SHP77 (cell line): ENCODE measurements around the gene SELPLG.
"Not testable (repeated sequence)": the region's sequence is repeated elsewhere in the genome, so short reads cannot be mapped to it uniquely, and the experiment has no call there.

ENCODE experiments used
- DNase-seq, 2 experiments: peaks; one replicate each; lab custom pipeline; 2025; lab: John Stamatoyannopoulos, UW

Gene SELPLG

DNA sequence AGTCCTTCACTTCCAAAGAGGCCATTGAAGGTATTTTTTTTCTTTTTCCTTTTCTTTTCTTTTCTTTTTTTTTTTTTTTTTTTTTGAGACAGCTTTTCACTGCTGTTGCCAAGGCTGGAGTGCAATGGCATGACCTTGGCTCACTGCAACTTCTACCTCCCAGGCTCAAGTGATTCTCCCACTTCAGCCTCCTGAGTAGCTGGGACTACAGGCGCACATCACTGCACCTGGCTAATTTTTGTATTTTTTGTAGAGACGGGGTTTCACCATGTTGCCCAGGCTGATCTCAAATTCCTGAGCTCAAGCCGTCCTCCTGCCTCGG is 14.8 kb downstream of the SELPLG start:
- not testable (repeated sequence) for DNase-seq

DNA sequence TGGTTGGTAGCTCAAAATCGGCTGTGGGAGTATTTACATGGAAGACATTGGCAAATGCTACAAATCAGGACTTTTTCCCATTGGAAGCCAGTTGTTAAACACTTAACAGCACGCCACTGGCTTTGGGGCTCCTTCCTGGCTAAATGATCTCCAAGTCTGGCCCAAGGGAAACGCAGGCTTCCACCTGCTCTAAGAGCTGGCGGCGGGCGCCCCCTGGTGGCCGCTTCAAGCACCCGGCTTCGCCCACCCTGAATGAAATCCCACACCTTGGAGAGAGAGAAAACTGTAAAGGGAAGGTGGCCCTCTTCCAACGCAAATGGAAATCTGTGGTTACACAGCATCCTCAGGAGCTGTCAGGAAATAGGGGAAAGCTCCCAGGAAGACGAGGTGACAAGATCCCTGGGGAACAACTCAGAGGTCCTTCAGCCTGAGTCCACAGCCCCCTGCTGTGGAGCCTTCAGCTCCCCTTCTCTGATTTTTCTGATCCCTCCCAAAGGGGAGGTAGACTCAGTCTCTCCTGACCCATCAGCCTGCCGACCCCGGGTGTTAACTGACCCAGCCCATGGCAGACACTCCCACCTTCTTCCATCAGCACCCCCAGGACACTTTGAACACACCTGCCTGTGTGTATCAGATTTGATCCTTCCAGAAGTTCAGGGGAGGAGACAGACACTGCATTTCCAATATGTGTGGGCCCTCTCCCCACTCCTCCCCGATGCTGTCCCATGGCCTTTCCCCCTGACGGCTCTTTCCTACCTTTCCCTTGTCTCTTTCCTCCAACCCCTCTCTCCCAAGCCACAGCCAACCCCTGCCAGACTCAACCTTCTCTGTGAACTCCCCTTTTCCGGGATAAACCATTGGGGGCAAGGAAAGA is 15.4 kb downstream of the SELPLG start:
- DNase-seq = peak; percentile 73 to 79

DNA sequence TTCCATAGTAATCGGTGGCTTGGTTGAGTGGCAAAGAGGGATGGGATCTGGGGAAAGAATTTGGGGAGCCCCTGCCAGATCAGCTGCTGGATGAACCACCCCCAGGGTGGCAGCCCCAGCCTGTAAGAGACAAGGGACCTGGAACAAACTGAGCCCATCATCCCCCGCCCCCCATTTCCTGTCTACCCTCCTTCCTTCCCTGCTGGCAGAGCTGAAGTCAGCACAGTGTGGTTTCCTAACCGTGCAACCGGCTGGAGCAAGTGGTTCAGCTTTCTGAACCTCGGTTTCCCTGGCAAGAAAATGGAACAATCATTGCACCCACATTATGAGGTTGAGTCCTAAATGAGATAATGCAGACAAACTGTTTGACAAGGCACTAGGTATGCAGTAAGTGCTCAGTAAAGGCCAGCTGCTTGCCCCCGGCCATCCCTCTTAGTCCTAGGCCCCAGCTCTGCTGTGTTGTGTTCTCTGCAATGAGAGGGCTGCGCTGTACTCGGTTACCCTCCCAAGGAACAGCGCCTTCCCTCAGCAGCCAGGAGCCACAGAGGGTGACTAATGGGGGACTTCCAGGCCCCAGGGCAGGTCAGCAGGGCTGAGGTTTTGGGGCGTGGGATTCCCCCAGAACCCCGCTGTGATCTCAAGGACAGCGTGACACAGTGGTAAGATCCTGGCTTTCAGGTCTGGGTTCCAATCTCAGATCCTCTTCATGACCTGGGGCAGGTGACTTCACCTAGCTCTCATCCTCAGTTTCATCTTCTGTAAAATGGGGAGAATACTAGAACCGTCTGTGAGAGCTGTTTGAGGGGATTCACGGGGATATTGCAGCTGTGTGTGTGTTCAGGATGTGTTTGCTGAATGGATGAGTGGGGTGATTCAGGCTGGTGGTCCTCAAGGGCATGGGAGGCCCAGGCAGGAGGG is 16.5 kb downstream of the SELPLG start:
- no peak for DNase-seq

DNA sequence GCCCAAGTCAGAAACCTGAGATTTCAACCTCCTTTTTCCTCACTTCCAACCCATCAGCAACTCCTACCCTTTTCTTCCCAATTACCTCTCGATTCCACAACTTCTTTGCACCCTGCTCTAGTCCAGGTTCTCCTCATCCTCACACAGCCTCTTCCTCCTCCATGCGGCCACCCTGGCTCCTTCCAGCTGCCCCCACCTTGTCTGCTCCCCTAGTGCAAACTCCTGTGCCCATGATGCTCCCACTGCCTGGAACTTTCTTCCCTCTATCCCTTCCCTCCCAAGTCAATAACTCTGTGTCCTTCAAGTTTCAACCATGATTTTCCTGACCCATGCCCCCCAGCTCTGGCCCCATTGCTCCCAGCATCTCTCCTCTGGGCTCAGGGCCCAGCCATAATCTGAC is 17.3 kb downstream of the SELPLG start:
- no peak for DNase-seq

DNA sequence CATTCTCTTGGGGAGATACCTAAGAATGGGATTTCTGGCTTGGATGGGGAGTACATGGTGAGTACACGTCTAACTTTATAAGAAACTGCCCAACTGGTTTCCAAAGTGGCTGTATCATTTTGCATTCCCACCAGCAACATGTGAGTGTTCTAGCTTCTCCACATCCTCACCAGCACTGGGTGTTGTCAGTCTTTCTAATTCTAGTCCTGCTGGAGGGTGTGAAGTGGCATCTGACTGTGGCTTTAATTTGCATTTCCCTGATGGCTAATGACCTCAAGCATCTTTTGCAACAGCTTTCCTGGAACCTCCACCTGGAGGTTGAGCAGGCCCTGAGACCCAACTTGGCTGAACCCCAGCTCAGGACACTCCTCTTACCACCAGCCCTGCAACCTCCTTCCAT is 17.8 kb downstream of the SELPLG start:
- no peak for DNase-seq

DNA sequence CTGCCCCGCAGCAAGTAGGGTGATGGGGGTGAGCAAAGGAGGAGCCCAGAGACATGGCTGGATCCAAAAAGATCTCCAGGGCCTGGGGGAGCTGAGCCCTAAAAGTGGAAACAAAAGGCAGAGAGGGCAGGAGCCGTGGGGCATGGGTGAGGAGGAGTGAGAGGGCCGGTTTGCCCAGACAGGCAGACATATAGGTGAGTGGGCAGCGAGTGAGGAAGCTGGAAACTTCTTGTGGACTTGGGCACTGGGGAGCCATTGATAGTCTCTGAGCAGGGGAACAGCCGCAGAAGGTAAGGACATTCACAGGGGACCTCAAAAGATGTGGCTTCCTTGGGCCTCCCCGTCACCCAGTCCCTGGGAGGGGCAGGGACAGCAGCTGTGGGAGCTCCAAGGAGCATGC is 19.1 kb downstream of the SELPLG start:
- DNase-seq = no peak

DNA sequence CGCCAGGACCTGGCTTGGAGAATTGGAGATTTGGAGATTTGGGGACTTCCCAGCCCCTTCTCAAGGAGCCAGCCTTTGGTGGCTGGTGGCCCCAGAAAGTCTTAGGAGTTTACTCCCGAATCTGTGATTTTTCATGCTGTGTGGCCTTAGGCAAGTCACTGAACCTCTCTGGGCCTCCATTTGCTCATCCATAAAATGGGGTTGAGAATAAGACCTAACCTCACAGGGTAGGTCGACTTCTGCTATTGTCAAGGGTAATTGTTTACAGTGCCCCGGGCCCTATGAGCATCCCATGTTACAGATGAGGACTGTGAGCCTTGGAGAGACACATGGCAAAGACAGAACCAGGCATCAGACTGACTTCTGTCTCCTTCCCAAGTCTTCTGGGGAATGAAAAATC is 19.7 kb downstream of the SELPLG start:
- DNase-seq = no peak

DNA sequence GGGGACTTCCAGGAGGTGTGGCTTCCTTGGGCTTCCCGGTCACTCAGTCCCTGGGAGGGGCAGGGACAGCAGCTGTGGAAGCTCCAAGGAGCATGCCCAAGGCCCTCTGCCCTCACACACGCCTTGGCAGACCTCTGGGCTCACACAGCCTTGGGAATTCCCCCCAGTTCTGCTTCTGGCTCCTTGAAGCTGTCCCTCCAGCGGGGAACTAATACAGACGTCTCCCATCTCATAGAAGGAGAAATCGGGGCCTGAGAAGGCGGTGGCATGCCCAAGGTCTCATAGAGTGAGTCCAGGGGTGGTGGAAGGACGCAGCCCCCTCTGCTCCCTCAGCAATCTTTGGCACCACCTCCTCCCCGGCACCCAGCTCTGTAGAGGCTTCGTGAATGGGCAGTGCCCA is 20.1 kb downstream of the SELPLG start:
- no peak for DNase-seq

DNA sequence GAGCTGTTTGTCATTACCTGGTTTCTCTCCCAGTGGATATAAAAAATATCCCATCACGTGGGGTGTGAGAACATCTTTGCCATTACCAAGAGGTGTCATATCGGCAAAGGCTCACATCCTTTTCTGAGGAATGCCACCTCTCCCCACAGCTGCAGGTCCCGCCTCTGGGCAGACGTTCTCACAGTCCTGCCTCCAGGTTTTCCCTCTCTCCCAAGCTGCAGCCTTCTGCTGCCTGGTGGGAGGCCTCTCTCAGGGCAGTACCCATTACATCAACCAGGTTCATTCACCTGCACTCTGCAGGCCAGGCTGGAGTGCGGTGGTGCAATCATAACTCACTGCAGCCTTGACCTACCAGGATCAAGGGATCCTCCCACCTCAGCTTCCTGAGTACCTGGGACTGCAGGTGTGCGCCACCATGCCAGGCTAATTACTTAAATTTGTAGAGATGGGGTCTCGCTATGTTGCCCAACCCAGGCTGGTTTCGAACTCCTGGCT is 20.9 kb downstream of the SELPLG start:
- peak; percentile 30 to 36 for DNase-seq

DNA sequence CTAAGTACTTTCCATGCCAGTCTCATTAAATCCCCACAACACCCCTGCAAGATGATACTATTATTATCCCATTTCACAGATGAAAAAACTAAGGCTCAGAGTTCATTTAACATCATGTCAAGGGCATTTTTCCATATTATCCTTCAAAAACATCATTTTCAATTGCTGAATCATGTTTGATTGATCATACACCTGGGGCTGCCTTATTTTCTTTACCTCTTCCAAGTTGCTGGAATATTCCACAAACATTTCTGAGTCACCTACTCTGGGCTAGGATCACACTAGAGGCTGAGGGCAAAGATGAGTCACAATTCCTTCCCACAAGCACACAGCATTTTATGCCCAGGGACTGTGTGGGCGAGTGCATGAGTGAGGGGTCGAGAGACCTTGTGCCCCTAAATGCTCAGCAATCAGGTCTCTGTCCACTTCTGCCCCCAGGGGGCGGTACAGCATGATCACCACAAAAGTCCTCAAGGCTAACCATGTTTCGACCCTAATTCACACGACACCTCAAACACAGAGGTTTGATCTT is 21.7 kb downstream of the SELPLG start:
- no peak for DNase-seq

DNA sequence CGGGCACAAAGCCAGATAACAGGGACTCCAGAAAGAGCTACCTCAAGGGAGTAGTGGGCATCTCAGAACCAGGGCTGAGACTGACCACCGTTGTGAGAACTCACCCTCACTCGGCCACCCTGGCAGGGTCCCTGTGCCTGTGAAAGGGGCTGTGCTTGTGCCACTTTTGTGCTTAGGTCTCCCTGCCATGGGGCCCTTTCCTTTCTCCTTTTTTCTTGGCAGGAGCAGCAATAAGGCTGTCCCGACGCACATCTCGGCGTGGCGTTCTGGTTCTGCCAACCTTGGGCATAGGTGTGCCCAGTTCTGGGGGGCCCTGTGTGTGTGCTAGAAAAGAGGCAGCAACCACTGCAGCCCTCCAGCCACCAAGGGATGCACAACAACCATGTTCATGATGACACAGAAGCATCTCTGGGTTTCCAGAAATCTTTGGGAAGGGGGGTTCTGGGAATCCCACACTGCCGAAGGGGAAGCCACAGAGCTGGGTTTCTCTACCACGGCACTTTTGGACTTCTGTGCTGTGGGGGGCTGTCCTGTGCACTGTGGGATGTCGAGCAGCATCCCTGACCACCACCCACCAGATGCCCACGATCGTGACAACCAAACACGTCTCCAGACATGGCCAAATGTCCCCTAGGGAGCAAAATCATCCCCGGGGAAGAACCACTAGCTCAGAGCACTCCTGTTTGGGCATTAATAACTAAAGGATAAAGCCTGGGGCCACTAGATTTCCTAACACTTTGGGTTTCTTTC is 22.7 kb downstream of the SELPLG start:
- DNase-seq = no peak

DNA sequence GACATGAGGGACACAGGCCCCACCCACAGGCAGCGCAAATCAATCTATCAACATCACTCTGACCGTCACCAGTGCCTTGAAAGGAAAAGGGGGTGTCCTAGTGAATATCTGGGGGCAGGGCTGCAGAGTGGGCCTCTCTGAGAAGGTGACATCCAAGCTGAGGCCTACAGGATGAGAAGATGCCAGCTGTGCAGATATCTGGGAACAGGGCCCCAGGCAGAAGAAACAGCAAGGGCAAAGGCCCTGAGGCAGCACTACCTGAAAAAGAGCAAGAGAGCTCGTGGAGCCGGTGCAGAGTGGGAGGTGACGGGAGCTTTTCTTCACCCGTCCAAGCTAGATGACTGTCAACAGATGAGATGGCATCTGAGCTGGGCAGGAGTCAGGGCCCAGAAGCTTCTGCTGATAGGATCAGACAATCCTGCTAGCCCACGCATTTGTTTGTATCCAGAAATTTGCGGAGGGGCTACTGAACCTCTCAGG is 23.3 kb downstream of the SELPLG start:
- no peak for DNase-seq

DNA sequence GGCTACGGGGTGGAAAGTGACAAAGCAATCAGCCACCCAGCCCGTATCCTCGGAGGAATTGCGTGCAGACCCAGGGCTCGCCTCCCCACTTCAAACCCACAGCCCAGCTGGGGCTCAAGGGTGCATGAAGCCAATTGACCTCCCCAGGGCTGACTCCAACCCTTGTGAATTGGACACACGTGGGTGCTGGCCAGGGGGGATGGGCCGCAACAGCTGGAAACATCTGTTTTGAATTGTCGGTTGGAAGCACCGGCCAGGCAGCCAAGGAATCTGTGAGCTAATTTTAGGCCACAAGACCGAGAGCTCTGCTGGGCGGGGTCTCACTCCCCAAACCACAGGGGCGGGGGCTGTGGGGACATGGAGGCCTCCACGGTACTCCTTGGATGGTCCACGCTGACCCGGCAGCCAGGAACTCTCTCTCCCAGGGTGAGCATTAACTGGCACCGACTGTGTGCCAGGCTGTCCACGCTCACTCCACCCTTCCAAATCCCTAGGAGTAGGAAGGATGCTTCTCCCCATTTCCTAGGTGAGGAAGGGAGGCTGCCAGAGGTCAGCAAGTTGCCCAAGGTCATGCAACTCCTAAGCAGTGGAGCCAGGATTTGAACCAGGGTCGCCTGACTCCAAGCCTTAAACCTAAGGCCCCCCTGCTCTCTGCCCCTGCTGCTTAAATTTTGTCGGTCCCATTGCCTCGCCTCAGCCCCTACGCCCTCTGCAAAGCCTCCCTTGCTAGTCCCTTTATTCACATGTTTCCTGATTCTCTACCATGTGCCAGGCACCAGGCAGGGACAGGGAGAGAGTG is 24.0 kb downstream of the SELPLG start:
- DNase-seq = no peak

DNA sequence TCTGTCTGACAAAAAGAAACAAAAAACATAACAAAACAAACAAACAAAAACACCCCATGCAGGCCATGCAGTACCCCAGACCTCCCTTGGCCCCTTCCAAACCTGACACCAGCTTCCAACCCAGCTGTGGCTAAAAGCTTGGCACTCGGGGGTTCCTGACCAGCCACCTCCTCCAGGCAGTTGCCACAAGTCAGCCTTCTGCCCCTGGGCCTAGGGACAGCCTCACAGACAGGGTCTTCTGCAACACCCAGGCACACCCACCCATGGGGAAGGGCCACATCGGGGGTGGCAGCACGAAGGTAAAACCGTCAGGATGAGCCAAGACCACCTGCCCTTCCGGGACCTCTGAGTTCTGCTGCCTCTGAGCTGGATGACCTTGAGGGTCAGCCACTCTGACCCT is 25.1 kb downstream of the SELPLG start:
- DNase-seq = no peak

DNA sequence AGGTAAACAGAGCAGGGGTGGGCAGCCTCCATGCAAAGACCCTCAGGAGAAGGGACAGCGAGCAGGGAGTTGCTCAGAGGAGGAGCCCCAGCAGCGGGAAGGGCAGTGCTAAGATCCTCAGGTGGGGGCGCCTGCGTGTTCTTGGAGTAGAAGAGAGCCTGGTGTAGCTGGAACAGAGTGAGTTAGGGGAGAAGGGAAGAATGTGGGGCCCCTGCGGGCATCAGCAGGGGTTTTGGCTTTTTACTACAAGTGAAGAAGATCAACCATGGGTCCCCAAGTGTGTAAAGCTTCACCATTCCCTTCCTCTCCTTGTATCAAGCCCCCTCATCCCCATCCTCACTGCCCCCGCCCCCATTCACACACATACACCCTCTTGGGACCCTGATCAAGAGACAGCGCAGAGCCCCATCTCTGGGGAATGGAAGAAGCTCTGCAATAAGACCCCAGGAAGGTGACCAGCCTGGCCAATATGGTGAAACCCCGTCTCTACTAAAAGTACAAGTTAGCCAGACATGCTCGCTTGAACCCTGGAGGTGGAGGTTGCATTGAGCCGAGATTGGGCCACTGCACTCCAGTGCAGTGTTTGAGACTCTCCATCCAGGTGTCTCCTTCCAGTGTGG is 25.6 kb downstream of the SELPLG start:
- no peak for DNase-seq

DNA sequence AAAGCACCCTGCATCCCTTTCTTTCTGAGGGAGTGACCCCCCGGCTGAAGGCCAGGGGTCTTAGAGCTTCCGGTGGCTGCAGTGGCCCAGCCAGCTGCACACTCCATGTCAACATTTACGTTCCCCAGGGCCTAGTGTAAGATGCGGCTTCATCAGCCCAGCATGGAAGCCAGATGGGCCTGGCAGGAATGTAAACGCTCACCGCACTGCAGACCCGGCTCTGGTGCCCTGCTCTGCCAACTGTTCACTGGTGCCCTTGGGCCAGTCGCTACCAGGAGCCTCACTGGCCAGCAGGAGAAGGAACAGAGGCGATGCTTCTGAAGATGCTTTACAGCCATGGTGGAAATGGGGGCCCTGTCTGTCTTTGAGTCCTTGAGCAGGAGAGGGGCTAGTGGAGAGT is 27.2 kb downstream of the SELPLG start:
- DNase-seq = no peak

DNA sequence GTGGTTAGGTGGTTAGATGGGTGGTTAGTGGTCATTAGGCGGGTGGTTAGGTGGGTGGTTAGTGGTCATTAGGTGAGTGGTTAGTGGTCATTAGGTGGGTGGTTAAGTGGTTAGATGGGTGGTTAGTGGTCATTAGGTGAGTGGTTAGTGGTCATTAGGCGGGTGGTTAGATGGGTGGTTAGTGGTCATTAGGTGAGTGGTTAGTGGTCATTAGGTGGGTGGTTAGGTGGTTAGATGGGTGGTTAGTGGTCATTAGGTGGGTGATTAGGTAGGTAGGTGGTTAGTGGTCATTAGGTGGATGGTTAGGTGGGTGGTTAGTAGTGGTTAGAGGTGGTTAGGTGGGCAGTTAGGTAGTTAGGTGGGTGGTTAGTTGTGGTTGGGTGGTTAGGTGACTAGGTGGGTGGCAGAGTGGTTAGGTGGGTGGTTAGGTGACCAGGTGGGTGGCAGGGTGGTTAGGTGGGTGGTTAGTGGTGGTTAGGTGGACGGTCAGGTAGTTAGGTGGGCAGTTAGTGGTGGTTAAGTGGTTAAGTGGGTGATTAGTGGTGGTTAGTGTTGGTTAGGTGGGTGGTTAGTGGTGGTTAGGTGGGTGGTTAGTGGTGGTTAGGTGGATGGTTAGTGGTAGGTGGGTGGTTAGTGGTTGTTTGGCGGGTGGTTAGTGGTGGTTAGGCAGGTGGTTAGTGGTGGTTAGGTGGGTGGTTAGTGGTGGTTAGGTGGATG is 27.8 kb downstream of the SELPLG start:
- DNase-seq = no peak

DNA sequence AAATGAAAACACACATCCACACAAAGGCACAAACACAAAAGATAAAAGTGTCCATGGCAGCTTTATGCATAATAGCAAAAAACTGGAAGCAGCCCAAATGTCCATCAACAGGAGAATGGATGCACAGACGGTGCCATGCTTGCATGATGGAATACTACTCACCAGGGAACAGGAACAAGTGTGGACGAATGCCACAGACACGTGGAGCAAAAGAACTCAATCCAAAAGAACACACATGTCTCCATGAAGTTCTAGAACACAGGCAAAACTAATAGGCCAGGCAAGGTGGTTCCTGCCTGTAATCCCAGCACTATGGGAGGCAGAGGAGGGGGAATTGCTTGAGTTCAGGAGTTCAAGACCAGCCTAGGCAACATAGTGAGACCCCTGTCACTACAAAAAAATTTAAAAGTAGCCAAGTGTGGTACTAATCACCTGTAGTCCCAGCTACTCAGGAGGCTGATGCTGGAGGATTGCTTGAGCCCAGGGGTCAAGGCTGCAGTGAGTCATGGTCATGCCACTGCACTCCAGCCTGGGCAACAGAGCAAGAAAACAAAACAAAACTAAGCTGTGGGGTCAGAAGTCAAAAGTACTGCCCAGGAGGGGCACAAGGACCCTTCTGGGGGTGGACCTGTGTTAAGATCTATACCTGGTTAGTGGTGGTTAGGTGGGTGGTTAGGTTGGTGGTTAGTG is 28.5 kb downstream of the SELPLG start:
- DNase-seq = no peak

DNA sequence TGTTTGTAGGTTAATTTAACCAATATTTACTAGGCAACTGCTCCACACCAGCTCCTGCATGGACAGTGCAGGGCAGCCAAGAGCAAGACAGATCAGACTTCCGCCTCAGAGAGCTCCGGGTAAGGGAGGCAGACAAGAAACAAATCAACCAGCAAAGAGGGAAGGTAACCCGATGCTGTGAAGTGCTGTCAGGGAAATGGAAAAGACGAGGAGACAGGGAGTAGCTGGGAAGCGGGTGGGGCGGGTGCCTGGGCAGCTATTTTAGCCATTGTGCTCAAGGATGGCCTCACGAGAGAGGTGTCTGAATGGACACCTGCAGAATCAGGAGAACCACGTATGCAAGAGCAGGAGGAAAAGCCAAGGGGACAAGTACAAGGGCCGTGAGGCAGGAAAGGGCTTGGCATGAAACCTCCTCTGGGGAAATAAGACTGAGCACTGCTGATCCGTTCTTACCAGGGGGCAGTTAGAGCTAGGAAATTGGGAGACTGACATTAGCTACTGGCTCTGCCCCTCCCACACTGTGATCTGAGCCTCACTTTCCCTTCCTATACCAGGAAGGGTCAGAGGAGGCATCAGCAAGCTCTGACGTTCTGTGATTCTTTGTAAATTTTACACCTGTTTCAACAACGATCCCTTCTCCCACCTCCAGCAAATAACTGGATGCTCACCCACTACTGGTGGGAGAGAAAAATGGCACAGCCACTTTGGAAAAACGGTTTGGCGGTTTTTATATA is 29.3 kb downstream of the SELPLG start:
- DNase-seq = no peak
